HG03432 (cell line): ENCODE measurements around the gene CCDC127.
"Not testable (repeated sequence)": the region's sequence is repeated elsewhere in the genome, so short reads cannot be mapped to it uniquely, and the experiment has no call there.

Experiments
- ATAC-seq: cut with Tn5 transposase; IDR thresholded peaks from one replicate; pipeline ENCODE4 v1.9.1; 2021; ENCODE audit warnings: mild to moderate bottlenecking, moderate library complexity; ENCODE audit not compliant: unreplicated experiment

Gene CCDC127

DNA sequence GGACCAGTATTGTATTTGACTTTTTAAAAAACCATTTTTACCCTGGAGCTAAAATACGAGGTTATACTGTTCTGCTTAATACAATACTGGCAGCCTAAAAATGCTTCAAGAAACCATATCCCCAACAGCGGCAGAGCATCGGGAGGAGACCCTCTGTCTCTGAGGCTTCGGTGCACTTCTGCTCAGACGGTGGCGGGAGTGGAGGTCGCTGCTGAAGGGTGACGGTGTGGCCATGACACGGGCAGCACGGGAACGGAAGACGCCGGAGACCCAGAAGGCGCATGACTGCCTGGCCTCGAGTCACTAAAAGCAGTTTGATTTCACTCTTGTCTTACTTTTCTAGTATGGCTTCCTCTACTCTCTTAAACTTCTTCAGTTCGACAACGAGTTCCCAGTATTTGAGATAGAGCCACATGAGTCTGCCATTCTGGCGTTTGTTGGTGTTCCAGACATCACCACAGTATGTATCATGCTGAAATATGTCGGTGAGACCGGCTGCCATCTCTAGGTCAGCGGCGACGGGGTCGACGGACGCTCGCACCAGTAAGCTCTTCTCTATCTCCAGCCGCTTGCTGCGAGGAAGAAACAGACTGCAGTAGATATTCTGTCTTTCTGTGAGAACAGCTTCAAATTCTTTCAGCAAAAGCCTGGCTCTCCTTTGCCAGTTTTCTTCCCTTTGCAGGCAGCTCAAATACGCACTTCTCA, 12.8 kb downstream of the CCDC127 start:
- no peak for ATAC-seq

DNA sequence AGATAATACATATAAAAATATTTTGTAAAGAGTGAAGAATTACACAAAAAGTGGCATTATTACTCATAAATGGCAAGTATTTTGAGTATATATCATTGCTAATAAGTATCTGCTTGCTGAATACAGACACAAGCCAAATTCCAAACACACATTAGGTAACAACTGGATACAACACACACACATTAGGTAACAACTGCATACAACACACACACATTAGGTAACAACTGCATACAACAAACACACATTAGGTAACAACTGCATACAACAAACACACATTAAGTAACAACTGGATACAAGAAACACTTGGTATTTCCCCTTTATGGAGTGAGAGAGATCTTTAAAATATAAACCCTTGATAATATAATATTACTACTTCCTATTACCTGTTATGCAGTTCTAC, 13.5 kb downstream of the CCDC127 start:
- ATAC-seq, result no peak

DNA sequence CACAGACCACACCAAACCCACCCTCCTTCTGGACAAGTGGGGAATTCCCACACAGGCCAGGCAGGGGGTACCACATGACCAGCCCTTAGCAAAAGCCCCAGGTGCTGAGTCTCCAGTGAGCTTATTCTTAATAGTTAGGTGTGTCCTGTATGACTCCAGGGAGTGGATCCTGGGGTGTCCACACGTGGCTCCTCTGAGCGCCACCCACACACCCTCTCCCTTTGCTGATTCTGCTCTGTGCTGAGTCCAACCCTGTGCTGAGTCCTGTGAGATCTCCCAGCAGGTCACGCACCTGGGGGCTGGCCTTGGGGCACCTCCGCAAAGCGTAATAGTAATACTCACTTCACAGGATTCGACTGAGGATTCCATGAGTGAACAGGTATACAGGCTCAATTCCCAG, 14.0 kb downstream of the CCDC127 start:
- no peak for ATAC-seq

DNA sequence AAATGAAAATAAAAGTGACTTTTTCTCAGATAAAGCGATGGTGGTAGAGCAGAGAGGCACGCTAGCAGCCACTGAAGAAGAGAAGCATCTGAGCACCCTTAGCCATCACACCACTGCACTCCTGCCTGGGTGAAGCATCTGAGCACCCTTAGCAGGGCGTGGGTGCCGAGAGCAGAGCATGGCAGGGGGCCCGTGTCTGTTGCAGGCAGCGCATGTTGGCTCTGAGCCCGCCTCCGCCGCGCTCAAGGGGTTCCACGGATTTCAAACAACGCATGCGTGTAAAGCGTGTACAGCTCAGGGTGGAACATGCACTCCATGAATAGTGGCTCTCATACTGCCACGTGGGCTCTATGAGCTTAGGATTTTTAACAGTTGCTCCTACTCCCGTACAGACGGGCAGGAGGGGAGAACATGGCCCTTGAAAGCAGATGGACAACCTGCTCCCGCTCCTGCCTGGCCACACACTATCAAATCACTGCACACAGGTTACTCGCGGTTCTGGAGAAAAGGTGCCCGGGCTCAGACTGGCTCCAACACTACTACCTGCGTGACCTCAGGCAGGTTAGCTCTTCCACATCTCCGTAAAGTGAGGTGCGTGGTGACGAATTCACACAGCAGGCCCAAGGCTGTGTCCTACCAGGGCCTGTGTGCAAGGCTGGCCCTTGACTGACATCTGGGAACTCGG, 14.6 kb downstream of the CCDC127 start:
- ATAC-seq, result no peak

DNA sequence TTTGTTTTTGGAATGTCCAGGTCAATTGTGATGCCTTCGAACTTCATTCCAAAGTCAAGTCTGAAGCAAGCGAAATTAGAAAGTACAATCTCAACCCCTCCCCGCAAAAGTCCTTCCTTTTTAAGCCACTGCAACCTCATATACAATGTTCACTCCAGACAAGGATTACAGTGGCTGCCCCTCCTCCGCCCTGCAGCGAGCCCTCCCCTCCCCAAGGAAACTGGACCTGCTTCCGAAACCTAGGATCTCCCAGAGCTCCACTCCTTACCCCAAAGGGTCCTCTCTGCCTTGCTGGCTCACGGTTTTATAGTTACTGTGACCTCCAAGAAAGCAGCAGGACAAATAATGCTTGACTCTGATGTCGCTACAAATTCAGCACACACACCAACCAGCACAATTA, 16.3 kb downstream of the CCDC127 start:
- no peak for ATAC-seq

DNA sequence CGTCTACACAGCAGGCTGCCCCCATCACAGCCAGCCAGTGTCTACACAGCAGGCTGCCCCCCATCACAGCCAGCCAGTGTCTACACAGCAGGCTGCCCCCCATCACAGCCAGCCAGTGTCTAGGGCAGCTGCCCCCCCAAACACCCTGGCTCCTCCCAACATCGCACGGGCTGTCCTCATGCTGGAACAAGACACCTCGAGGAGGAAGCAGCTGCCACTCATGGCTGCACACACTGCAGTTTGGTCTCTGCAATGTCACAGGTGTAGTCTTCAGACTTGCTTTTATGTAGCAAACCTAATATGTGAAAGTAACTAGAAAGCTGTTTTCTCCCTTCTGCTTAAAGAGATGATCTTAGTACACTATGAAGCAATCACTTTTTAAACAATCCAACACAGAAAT, 17.0 kb downstream of the CCDC127 start:
- ATAC-seq, result no peak

DNA sequence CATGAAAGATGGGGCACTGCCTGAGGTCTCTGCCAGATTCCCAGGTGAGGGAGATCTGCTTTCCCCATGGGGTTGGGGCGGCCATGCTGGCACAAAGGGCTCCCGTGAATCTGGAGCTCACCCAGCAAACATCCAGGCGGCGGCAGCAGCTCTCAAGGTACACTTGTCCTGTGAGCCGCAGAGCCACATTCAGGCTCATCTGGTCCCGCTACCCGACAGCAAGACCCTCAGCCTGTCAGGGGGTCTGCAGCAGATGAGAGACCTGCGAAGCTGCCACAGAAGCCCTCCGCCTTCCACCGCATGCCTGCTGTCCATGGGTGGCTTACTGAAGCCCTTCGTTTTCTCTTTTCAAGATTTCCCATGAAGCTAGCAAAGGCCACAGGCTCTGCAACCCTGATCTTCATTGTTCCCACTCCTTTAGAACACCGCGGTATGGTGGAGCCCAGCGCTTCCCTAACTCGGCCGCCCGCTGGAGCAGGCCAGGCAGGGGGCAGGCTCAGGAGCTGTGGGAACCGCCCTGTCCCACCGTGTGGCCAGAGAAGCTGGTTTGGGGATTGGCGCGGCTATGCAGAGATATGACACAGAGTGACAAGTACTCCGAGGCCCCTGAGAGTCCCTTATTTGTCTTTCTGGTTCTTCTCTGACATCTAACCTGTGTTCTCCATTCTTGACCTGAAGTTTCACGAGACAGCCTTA, 17.9 kb downstream of the CCDC127 start:
- no peak for ATAC-seq

DNA sequence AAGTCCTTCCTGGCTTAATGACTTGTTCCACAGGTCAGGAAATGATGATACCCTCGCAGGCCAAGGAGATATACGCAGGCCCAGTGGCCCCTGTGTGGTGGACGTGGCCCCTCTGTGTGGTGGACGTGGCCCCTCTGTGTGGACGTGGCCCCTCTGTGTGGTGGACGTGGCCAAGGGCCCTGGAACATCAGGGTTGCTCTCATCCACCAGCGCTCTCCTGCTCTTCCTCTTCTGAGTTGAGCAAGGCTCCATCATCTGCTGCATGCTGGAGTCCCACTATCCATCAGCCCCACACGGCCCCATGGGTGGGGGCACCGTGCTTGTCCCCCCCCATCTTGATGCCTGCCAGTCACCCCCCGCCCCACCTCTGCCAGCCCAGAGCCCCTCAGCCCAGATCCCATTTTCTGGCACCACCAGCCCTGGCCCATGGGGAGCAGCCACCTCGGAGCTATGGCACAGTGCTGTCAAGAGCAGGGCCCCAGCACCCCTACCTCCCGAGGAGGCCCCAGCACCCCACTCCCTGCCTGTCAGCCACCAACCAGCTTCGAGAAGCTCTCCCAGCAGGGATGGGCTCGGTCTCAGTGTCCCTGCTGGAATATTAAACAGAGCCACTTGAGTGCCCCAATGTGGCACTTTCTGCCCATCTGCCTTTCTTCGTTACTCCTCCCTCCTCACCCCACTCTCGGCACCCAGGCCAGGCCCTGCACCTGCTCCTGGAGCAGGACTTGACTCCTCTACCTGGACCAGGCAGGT, 18.6 kb downstream of the CCDC127 start:
- ATAC-seq, result no peak

DNA sequence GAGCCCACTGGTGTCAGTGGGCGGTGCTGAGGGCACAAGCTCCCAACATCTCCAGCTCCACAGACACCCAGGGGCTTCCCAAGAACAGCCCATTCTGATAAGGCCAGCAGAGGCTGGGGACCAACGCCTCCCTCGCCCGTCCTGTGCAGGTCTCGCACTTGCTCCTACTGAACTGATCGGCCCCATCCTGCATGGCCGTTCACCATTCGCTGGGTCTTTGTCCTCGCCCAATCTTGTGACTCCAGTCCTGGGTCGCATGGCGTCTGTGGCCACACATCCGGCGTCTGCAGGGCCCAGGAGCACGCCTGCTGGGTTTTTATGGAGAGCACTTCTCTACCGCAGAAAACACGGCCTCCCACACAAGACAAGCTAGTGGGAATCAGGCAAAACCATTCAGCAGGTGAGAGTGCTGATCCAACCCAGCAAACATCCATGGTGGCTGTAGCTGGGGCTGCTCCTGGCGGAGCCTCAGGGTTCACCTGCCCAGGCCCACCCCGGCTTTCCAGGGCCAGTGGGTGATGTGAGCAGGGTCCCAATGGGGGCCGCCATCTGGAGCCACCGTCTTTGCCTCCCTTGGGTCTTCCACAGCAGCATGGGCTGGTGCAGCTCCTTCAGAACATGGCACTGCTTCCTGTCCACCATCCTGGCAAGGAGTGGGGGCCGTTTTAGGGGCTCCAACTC, 19.3 kb downstream of the CCDC127 start:
- no peak for ATAC-seq

DNA sequence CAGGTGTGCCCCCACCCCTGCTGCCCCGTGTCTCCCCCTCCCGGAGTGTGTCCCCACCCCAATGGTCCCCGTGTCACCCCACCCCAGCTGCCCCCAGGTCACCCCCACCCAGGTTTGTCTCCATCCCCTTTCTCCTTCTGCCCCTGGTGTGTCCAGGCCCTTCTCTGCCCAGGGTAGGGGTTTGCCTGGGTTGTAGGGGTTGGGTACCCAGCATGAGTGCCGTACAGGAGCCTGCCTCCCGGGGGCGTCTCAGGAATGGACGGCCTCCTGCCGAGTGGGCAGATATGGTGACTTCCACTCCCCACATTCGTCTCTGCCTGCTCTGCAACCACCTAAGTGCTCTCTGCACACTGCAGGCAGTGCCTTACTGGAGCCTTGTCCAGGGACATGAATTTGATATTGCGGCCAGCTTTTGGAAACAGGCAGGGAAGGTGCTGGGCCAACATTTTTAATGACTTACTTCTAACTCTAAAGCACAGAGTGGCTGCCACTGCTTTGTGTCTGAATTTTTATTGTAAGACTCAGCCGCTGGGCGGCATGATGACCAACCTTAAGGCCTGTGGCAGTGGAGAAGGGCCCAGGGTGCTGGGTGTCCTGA, 20.0 kb downstream of the CCDC127 start:
- no peak for ATAC-seq

DNA sequence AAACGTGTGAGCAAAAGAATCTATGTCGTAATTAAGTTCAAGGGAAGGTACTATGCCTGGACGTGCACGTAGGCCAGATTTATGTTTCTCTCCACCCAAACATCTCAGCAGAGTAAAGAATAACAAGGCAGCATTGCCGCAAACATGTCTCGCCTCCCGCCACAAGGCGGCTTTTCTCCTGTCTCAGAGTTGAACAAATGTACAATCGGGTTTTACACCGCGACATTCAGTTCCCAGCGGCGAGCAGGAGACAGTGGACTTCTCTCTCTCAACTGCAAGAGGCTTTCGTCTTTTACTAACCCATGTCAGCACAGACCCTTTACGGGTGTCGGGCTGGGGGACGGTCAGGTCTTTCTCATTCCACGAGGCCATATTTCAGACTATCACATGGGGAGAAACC, 20.9 kb downstream of the CCDC127 start:
- not testable (repeated sequence) for ATAC-seq

DNA sequence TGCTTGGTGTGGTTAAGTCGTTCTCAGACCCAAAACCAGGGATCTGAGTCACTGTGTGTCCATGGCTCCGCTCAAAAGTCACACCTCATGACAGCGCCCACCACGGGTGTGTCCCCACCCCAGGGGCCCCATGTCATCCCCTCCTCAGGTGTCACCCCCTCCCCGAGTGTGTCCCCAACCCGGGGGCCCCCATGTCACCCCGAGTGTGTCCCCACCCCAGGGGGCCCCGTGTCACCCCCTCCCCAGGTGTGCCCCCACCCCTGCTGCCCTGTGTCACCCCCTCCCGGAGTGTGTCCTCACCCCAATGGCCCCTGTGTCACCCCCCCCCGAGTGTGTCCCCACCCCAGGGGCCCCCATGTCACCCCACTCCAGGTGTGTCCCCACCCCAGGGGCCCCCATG, 21.6 kb downstream of the CCDC127 start:
- ATAC-seq, result no peak

DNA sequence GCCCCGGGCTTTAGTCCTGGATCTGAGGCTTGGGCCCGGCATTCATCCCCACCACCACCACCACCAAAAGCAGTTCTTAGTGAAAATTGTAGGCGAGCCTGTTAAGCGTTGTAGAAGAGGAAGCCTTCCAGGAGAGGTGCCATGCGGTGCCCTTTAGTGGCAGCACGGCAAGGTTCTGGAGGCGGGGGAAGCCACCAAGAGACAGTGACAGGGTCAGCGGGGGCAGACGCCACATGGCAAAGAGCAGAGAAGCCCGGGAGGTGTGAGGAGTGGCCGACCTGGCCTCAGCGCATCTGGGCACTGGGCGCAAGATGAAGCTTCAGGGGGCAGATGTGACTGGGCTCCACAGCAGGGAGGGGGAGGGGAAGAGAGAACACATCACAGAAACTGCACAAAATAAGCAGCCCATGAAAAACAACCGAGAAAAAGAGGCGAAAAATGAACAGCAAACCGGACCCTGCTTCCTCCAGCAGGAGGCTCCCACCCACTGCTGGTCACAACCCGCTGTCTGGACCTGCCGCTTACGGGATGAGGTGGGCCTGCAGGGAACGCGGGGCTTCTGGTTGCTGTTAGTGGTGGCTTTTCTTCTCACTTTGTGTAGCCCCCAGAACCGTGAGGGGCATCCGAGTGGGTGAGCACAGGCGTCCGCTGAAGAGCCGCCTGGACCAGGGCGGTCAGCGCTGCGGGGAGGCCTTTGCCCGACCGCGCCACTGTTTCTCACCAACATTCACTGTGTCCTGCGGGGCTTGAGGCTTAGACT, 22.4 kb downstream of the CCDC127 start:
- no peak for ATAC-seq

DNA sequence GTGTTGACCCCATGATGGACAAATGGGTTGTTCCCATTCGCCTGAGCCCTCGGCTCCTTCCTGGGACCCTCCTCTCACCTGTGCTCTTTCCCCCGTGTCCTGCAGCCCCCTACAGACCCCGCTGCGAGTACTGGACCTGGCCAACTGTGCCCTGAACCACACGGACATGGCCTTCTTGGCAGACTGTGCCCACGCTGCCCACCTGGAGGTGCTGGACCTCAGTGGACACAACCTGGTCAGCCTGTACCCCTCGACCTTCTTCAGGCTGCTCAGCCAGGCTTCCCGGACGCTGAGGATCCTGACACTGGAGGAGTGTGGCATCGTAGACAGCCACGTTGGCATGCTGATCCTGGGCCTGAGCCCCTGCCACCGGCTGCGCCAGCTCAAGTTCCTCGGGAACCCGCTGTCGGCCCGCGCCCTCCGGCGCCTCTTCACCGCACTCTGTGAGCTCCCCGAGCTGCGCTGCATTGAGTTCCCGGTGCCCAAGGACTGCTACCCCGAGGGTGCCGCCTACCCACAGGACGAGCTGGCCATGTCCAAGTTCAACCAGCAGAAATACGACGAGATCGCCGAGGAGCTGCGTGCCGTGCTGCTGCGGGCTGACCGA, 23.2 kb downstream of the CCDC127 start:
- ATAC-seq, result no peak

DNA sequence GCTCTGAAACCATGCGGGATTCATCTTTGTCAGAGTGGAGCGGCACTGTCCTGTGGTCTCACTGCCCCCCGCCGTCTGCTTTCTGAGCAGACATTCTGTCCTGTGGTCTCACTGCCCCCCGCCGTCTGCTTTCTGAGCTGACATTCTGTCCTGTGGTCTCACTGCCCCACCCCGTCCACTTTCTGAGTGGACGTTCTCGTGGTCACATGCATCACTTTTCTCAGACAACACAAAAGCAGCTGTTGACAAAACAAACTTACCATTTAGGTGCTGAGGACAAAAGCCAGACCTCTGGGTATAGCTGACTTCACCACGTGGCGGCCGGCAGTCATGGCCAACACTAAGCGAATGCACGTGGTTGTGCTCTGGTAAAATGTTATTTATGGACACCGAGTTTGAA, 23.9 kb downstream of the CCDC127 start:
- no peak for ATAC-seq

DNA sequence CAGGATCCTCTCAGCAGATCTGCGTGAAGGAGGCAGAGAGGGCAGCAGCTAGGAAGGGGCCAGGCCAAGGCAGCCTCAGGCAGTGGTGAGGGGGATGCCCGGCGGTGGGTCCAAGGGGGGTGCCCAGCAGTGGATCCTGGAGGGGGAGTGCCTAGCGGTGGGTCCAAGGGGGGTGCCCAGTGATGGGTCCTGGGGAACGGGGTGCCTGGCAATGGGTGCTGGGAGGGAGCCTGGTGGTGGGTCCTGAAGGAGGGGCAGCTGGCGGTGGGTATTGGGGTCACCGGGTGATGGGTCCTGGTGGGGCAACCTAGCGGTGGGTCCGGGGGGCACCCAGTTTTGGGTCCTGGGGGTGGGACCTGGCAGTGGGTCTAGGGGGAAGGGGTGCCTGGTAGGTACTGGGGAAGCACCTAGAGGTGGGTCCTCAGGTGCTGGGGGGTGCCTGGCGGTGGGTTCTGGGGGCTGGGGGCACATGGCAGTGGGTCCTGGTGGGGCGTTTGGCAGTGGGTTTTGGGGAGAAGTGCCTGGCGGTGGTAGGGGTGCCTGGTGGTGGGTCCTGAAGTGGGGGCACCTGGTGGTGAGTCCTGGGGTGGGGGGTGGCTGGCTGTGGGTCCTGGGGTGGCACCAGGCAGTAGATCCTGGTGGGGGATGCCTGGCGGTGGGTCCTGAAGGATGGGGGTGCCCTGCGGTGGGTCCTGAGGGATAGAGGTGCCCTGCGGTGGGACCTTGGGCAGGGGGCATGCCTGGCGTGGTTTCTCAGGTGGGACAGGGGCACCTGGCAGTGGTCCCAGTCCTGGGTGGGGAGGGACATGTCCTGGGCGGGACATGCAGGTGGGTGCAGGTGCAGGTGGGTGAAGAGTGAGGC, 24.8 kb downstream of the CCDC127 start:
- no peak for ATAC-seq

DNA sequence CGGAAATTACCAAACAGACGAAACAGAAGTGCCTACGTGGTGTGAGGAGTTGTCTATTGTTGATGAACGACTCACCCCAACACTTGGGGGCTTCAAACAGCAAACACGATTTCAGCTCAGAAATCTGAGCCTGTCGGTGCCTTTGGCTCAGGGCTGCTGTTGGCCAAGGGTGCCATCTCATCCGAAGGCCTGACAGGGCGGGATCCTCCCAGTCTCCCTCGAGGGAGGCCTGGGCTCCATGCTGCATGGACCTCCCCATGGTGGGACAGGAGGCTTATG, 25.3 kb downstream of the CCDC127 start:
- ATAC-seq, result no peak

DNA sequence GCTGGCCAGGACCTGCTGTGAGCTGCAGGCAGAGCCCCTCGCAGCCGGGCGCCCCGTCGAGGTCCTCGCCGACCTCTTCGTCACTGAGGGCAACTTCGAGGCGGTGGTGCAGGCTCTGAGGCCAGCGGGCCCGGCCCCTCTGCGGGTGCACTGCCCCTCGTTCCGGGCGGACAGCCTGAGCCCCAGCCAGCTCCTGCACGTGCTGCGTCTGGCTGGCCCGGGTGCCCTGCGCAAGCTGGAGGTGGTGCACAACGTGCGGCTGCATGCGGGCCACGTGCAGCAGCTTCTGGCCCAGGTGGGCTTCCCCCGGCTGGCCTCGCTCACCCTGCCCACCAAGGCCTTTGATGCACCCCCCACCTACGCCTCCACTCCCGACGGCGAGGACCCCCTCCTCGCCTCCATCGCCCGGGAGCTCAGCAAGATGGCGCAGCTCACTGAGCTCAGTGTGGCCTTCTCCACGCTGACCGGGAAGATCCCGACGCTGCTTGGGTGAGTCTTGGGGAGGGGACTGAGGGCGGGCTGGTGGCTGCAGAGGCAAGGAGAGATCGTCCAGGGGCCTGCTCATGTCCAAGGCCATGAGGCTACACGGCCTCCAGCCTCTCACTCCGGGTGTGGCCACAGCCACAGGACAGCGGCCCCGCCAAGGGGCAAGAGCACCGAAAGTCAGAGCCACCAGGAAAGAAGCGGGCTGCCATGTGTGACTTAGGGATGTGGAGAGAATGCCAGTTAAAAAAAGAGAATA, 25.8 kb downstream of the CCDC127 start:
- no peak for ATAC-seq
